ENCODE measurements around the gene CADPS.

CADPS gene

DNA sequence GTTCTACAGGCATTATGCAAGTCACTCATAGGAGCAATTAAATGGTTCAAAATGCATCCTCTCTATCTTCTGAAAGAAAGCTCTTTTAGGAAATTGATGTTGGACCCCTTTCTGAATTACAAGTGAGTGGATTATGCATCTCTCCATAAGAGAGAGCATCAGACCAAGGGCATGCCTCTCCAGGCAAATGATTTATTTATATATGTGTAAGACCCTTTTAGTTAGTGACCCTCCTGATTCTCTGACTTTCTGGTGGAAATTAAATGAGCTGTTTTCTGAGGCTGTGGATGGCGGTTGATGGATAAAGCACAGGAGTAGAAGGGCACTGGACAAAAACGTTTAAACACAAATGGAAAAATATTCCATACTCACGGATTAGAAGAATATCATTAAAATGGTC, 62.6 kb downstream of the CADPS start:
- no peak for DNase-seq (ENCODE audit: extremely low read depth, low read depth)
- TF ChIP-seq CTCF (IDR thresholded peaks at IDR 0.05; ENCODE audit: low read depth, low read length): no peak

- TF ChIP-seq CTCF (IDR thresholded peaks at IDR 0.05; ENCODE audit: low read depth, low read length): no peak
- DNase-seq (ENCODE audit: extremely low read depth, low read depth): no peak
Measured at GRCh38 chr3:62811119-62811518, 64.1 kb downstream of the CADPS start.

DNA sequence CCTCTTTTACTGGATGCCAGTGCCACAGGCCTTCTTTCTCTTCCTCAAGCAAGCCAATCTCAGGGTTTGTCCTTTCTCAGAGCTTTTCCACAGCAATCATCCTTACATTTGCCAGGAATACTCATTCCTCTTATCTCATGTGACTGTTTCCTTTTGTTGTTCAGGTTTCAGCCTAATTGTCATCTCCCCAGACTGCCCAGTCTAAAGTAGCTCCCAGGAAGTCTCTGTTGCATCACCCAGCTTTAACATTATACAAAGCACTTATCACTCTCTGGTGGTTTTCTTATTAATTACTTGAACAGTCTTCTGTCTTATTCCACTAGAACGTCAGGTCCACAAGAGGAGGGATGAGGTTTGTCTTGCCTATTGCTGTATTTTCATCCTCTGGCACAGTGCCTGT, 65.8 kb downstream of the CADPS start:
- no peak for TF ChIP-seq CTCF (IDR thresholded peaks at IDR 0.05; ENCODE audit: low read depth, low read length)
- no peak for DNase-seq (ENCODE audit: extremely low read depth, low read depth)

GRCh38 chr3:62805580-62806277, 69.5 kb downstream of the CADPS start:
- DNase-seq (ENCODE audit: extremely low read depth, low read depth): no peak
- TF ChIP-seq CTCF (IDR thresholded peaks at IDR 0.05; ENCODE audit: low read depth, low read length): no peak

DNA sequence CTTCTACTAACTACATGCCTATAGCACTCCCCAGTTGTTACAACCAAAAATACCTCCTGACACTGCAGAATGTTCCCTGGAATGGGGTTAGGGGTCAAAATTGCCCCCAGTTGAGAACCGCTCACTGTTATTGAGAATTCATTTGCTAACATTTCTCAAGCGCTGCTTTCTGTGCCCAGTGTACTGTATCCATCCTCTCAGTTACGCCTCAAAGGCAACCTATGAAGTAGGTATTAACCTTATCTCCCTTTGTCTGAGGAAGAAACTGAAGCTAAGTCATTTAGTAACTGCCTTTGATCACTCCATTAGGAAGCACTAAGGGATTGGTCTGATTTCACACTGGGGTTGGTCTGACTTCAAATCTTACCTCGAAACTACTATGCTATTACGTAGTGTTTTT, 70.1 kb downstream of the CADPS start:
- TF ChIP-seq CTCF (IDR thresholded peaks at IDR 0.05; ENCODE audit: low read depth, low read length): no peak
- DNase-seq (ENCODE audit: extremely low read depth, low read depth): no peak

GRCh38 chr3:62803276-62803675, 71.9 kb downstream of the CADPS start:
- TF ChIP-seq CTCF (IDR thresholded peaks at IDR 0.05; ENCODE audit: low read depth, low read length): no peak
- no peak for DNase-seq (ENCODE audit: extremely low read depth, low read depth)

GRCh38 chr3:62798000-62798399, 77.2 kb downstream of the CADPS start:
- no peak for DNase-seq (ENCODE audit: extremely low read depth, low read depth)
- TF ChIP-seq CTCF (IDR thresholded peaks at IDR 0.05; ENCODE audit: low read depth, low read length): no peak
